Stimulated activated naive B cell treated with anti-CD40 and anti-IgM and Interleukin-4, amounts not matched to agents 10 μg/mL and 1 μg/mL and 100 μg/mL, for 72 hours (primary cell): ENCODE results near the gene SLC41A1.
A peak's percentile ranks its signal among the peaks of the same experiment; 100 is the strongest.
"Not testable (repeated sequence)": the region's sequence is repeated elsewhere in the genome, so short reads cannot be mapped to it uniquely, and the experiment has no call there.

Source experiments
- ATAC-seq, 2 donors: fragments of 150-1000 bp; cut with Tn5 transposase; replicated peaks; 2 replicates each; pipeline ENCODE4 v1.10.0; 2021; ENCODE audit warnings: moderate library complexity in 1 of 2
- DNase-seq: peaks from one replicate; pipeline ENCODE4 v3.0.0; 2021
- H3K27ac Mint-ChIP-seq: one replicate; pipeline ENCODE4 v1.8.0; 2022; ENCODE audit warnings: mild to moderate bottlenecking, mixed read lengths
- H3K27me3 Mint-ChIP-seq, 2 donors: one replicate each; pipeline ENCODE4 v1.8.0; 2022; ENCODE audit warnings: mixed read lengths in 2 of 2
- H3K36me3 Mint-ChIP-seq, 2 donors: one replicate each; pipeline ENCODE4 v1.8.0; 2022; ENCODE audit warnings: mixed read lengths in 2 of 2, mild to moderate bottlenecking in 1 of 2
- H3K4me1 Mint-ChIP-seq, 2 donors: one replicate each; pipeline ENCODE4 v1.8.0; 2022; ENCODE audit warnings: mixed read lengths in 2 of 2, mild to moderate bottlenecking in 1 of 2
- H3K4me3 Mint-ChIP-seq, 2 donors: one replicate each; pipeline ENCODE4 v1.8.0; 2022; ENCODE audit warnings: mild to moderate bottlenecking in 2 of 2, mixed read lengths in 2 of 2, moderate library complexity in 1 of 2
- H3K9me3 Mint-ChIP-seq, 2 donors: one replicate each; pipeline ENCODE4 v1.8.0; 2022; ENCODE audit warnings: mixed read lengths in 2 of 2, mild to moderate bottlenecking in 1 of 2

The SLC41A1 gene

GRCh38 chr1:205812878-205813754 lies at the start of gene SLC41A1:
Gene SLC41A1 (minus strand): TSS chr1:205813198. CDS start chr1:205810441, 2,757 bp downstream.
- Mint-ChIP-seq H3K27ac (peak within 1 kb of the TSS; percentile 97), H3K4me1 (peaks cover 35 to 59% of the 10 kb centered on the region in 2 donors), H3K36me3 (peaks cover 25% of the 10 kb centered on the region in 2 donors), H3K27me3 (peaks cover 0 to 5% of the 10 kb centered on the region in 2 donors), H3K4me3 (peak within 1 kb of the TSS; percentile 96 to 97), H3K9me3 (no peaks in the 10 kb centered on the region)
- ATAC-seq (peak; percentile 94 to 96), DNase-seq (peak; percentile 82)

GRCh38 chr1:205861540-205861939 lies 48.5 kb upstream of the SLC41A1 start:
- Mint-ChIP-seq H3K4me3 (no peak overlapping the region), H3K9me3 (peaks cover 0 to 5% of the 10 kb centered on the region in 2 donors), H3K4me1 (peaks cover 12 to 23% of the 10 kb centered on the region in 2 donors), H3K27me3 (no peaks in the 10 kb centered on the region), H3K27ac (no peak overlapping the region), H3K36me3 (peaks cover 0 to 7% of the 10 kb centered on the region in 2 donors)
- no peak for ATAC-seq
- no peak for DNase-seq

- DNase-seq = no peak
- H3K4me3 Mint-ChIP-seq = peak overlapping the region; percentile 33 to 39
- peak overlapping the region; percentile 57 for H3K27ac Mint-ChIP-seq
- ATAC-seq = peak in 1 of 2 donors; percentile 25
- no peaks in the 10 kb centered on the region for H3K27me3 Mint-ChIP-seq
- H3K9me3 Mint-ChIP-seq = peaks cover 9 to 12% of the 10 kb centered on the region in 2 donors
- peaks cover 0 to 16% of the 10 kb centered on the region in 2 donors for H3K36me3 Mint-ChIP-seq
- H3K4me1 Mint-ChIP-seq = peaks cover 12 to 23% of the 10 kb centered on the region in 2 donors
Observed at GRCh38 chr1:205858141-205858961, 45.4 kb upstream of the SLC41A1 start.

- H3K27me3 Mint-ChIP-seq, DNase-seq, H3K27ac Mint-ChIP-seq, H3K4me3 Mint-ChIP-seq, ATAC-seq: not testable (repeated sequence)
- Mint-ChIP-seq H3K9me3 (peaks cover 9 to 14% of the 10 kb centered on the region in 2 donors), H3K36me3 (peaks cover 0 to 16% of the 10 kb centered on the region in 2 donors), H3K4me1 (peaks cover 12 to 23% of the 10 kb centered on the region in 2 donors)
Observed at GRCh38 chr1:205857501-205857900, 44.5 kb upstream of the SLC41A1 start.

GRCh38 chr1:205856433-205856832 lies 43.4 kb upstream of the SLC41A1 start:
- Mint-ChIP-seq H3K9me3 (peaks cover 12 to 13% of the 10 kb centered on the region in 2 donors), H3K4me3 (no peak overlapping the region), H3K27ac (no peak overlapping the region), H3K27me3 (no peaks in the 10 kb centered on the region), H3K4me1 (peaks cover 12 to 23% of the 10 kb centered on the region in 2 donors), H3K36me3 (peaks cover 0 to 21% of the 10 kb centered on the region in 2 donors)
- no peak for ATAC-seq
- DNase-seq = no peak

- Mint-ChIP-seq H3K4me3 (no peak overlapping the region), H3K4me1 (peaks cover 10 to 14% of the 10 kb centered on the region in 2 donors), H3K27me3 (no peaks in the 10 kb centered on the region), H3K27ac (no peak overlapping the region), H3K9me3 (peaks cover 12 to 13% of the 10 kb centered on the region in 2 donors), H3K36me3 (peaks cover 0 to 13% of the 10 kb centered on the region in 2 donors)
- ATAC-seq = no peak
- no peak for DNase-seq
Observed at GRCh38 chr1:205852969-205853368, 40.0 kb upstream of the SLC41A1 start.

- Mint-ChIP-seq H3K4me1 (peaks cover 7 to 10% of the 10 kb centered on the region in 2 donors), H3K4me3 (no peak overlapping the region), H3K36me3 (peaks cover 0 to 13% of the 10 kb centered on the region in 2 donors), H3K27me3 (no peaks in the 10 kb centered on the region), H3K9me3 (peaks cover 12 to 13% of the 10 kb centered on the region in 2 donors), H3K27ac (no peak overlapping the region)
- DNase-seq = no peak
- no peak for ATAC-seq
Observed at GRCh38 chr1:205851993-205852392, 39.0 kb upstream of the SLC41A1 start.

GRCh38 chr1:205849619-205850355 lies 36.8 kb upstream of the SLC41A1 start, which contains the start of gene PM20D1:
Gene PM20D1 (minus strand): TSS chr1:205850132. CDS start chr1:205850072, 60 bp downstream.
- Mint-ChIP-seq H3K36me3 (peaks cover 0 to 6% of the 10 kb centered on the region in 2 donors), H3K27me3 (no peaks in the 10 kb centered on the region), H3K4me3 (peak within 1 kb of the TSS; percentile 83 to 88), H3K4me1 (peaks cover 7 to 10% of the 10 kb centered on the region in 2 donors), H3K27ac (peak within 1 kb of the TSS; percentile 86), H3K9me3 (peaks cover 2 to 4% of the 10 kb centered on the region in 2 donors)
- DNase-seq (peak; percentile 74), ATAC-seq (peak; percentile 98)

GRCh38 chr1:205843036-205843859 lies 30.2 kb upstream of the SLC41A1 start:
- no peak overlapping the region for H3K27ac Mint-ChIP-seq
- H3K4me1 Mint-ChIP-seq = peaks cover 0 to 1% of the 10 kb centered on the region in 2 donors

GRCh38 chr1:205842229-205842628 lies 29.2 kb upstream of the SLC41A1 start:
- DNase-seq (no peak), ATAC-seq (no peak)
- Mint-ChIP-seq H3K27me3 (no peaks in the 10 kb centered on the region), H3K9me3 (no peaks in the 10 kb centered on the region), H3K36me3 (peaks cover 2 to 10% of the 10 kb centered on the region in 2 donors), H3K27ac (no peak overlapping the region), H3K4me1 (peaks cover 0 to 1% of the 10 kb centered on the region in 2 donors), H3K4me3 (no peak overlapping the region)

More at GRCh38 chr1:205843036-205843859, 30.2 kb upstream of the SLC41A1 start:
- ATAC-seq (no peak), DNase-seq (no peak)
- Mint-ChIP-seq H3K27me3 (no peaks in the 10 kb centered on the region), H3K4me3 (no peak overlapping the region), H3K9me3 (no peaks in the 10 kb centered on the region), H3K36me3 (peaks cover 2 to 10% of the 10 kb centered on the region in 2 donors)

GRCh38 chr1:205840146-205840923 lies 27.3 kb upstream of the SLC41A1 start:
- Mint-ChIP-seq H3K27ac (no peak overlapping the region), H3K27me3 (no peaks in the 10 kb centered on the region), H3K4me3 (no peak overlapping the region), H3K4me1 (peaks cover 0 to 1% of the 10 kb centered on the region in 2 donors), H3K9me3 (no peaks in the 10 kb centered on the region), H3K36me3 (peaks cover 2 to 10% of the 10 kb centered on the region in 2 donors)
- DNase-seq (no peak), ATAC-seq (peak in 1 of 2 donors; percentile 34)

- H3K27me3 Mint-ChIP-seq = no peaks in the 10 kb centered on the region
- H3K9me3 Mint-ChIP-seq = no peaks in the 10 kb centered on the region
- no peaks in the 10 kb centered on the region for H3K36me3 Mint-ChIP-seq
- no peak for DNase-seq
- peaks cover 3% of the 10 kb centered on the region in 2 donors for H3K4me1 Mint-ChIP-seq
- no peak overlapping the region for H3K27ac Mint-ChIP-seq
- no peak overlapping the region for H3K4me3 Mint-ChIP-seq
- no peak for ATAC-seq
Observed at GRCh38 chr1:205837382-205837970, 24.5 kb upstream of the SLC41A1 start.
